PC-9 (cell line): ENCODE results near the gene ADM5.

Experiments used
- EZH2 ChIP-seq: fragments of 200-600 bp; sonication (generic); IDR thresholded peaks from 2 replicates; pipeline ENCODE4 v1.8.0; 2017; ENCODE audit warnings: antibody characterized with exemption, low read depth
- TF ChIP-seq, protein P1 (sequence below): fragments of 200-600 bp; sonication (generic); conservative IDR thresholded peaks from 2 replicates; pipeline ENCODE4 v1.6.1; 2017; ENCODE audit warnings: mixed run types, antibody characterized with exemption, mild to moderate bottlenecking, moderate library complexity

- no peak for TF ChIP-seq EZH2
- TF ChIP-seq, protein P1, sequence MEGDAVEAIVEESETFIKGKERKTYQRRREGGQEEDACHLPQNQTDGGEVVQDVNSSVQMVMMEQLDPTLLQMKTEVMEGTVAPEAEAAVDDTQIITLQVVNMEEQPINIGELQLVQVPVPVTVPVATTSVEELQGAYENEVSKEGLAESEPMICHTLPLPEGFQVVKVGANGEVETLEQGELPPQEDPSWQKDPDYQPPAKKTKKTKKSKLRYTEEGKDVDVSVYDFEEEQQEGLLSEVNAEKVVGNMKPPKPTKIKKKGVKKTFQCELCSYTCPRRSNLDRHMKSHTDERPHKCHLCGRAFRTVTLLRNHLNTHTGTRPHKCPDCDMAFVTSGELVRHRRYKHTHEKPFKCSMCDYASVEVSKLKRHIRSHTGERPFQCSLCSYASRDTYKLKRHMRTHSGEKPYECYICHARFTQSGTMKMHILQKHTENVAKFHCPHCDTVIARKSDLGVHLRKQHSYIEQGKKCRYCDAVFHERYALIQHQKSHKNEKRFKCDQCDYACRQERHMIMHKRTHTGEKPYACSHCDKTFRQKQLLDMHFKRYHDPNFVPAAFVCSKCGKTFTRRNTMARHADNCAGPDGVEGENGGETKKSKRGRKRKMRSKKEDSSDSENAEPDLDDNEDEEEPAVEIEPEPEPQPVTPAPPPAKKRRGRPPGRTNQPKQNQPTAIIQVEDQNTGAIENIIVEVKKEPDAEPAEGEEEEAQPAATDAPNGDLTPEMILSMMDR = no peak
Measured at GRCh38 chr19:49666120-49666444, 23.3 kb upstream of the ADM5 start.
